KOPT-K1 (cell line): ENCODE results near the gene RPS5.
"Not testable (repeated sequence)": the region's sequence is repeated elsewhere in the genome, so short reads cannot be mapped to it uniquely, and the experiment has no call there.

Experiments used
- H3K27ac ChIP-seq: fragments of 200-600 bp; sonication (generic); 2 replicates; pipeline ENCODE4 v1.5.1; 2016; ENCODE audit warnings: antibody characterized with exemption, mild to moderate bottlenecking, low read depth, low read length; ENCODE audit not compliant: poor library complexity, severe bottlenecking
- H3K36me3 ChIP-seq: fragments of 200-600 bp; sonication (generic); 2 replicates; pipeline ENCODE4 v1.5.1; 2017; ENCODE audit warnings: antibody characterized with exemption, mild to moderate bottlenecking, low read length, moderate library complexity; ENCODE audit not compliant: insufficient read depth
- H3K9me3 ChIP-seq: fragments of 200-600 bp; sonication (generic); 2 replicates; pipeline ENCODE4 v1.5.1; 2017; ENCODE audit warnings: antibody characterized with exemption, low read length, mild to moderate bottlenecking; ENCODE audit not compliant: insufficient read depth, poor library complexity, severe bottlenecking

Gene RPS5

GRCh38 chr19:58372311-58373133, 14.5 kb upstream of the RPS5 start:
- no peak overlapping the region for H3K27ac ChIP-seq
- no peaks in the 10 kb centered on the region for H3K36me3 ChIP-seq
- no peaks in the 10 kb centered on the region for H3K9me3 ChIP-seq

GRCh38 chr19:58374200-58374599, 12.9 kb upstream of the RPS5 start:
- H3K27ac ChIP-seq, result no peak overlapping the region
- H3K9me3 ChIP-seq, result no peaks in the 10 kb centered on the region
- no peaks in the 10 kb centered on the region for H3K36me3 ChIP-seq

GRCh38 chr19:58376724-58377123, 10.3 kb upstream of the RPS5 start:
- H3K27ac ChIP-seq, result not testable (repeated sequence)

GRCh38 chr19:58379246-58379645, 7.8 kb upstream of the RPS5 start:
- no peaks in the 10 kb centered on the region for H3K36me3 ChIP-seq
- no peaks in the 10 kb centered on the region for H3K9me3 ChIP-seq
- peak overlapping the region; percentile 78 for H3K27ac ChIP-seq

More at GRCh38 chr19:58376724-58377123, 10.3 kb upstream of the RPS5 start:
- H3K9me3 ChIP-seq, H3K36me3 ChIP-seq: not testable (repeated sequence)

GRCh38 chr19:58380037-58380661, 6.9 kb upstream of the RPS5 start:
- no peaks in the 10 kb centered on the region for H3K9me3 ChIP-seq
- H3K36me3 ChIP-seq, result no peaks in the 10 kb centered on the region
- H3K27ac ChIP-seq, result peak overlapping the region; percentile 78

GRCh38 chr19:58380662-58381459, 6.2 kb upstream of the RPS5 start, which contains the start of gene ZNF837:
Gene ZNF837 (minus strand): TSS chr19:58381030. CDS start chr19:58369332, 11,698 bp downstream.
- Histone ChIP-seq H3K27ac (peak within 1 kb of the TSS; percentile 78), H3K36me3 (no peaks in the 10 kb centered on the region), H3K9me3 (no peaks in the 10 kb centered on the region)

GRCh38 chr19:58381460-58382212, 5.4 kb upstream of the RPS5 start:
- Histone ChIP-seq H3K36me3 (no peaks in the 10 kb centered on the region), H3K9me3 (no peaks in the 10 kb centered on the region), H3K27ac (peak overlapping the region; percentile 78)

GRCh38 chr19:58382997-58383603, 4.0 kb upstream of the RPS5 start:
- Histone ChIP-seq H3K36me3 (peaks cover 3% of the 10 kb centered on the region), H3K27ac (no peak overlapping the region), H3K9me3 (no peaks in the 10 kb centered on the region)

GRCh38 chr19:58385313-58385890, 1.7 kb upstream of the RPS5 start:
- peaks cover 23% of the 10 kb centered on the region for H3K36me3 ChIP-seq
- H3K27ac ChIP-seq, result peak overlapping the region; percentile 94

GRCh38 chr19:58385891-58386575, 1.0 kb upstream of the RPS5 start:
- H3K9me3 ChIP-seq, result no peaks in the 10 kb centered on the region
- peak overlapping the region; percentile 94 for H3K27ac ChIP-seq
- peaks cover 29% of the 10 kb centered on the region for H3K36me3 ChIP-seq

More at GRCh38 chr19:58385313-58385890, 1.7 kb upstream of the RPS5 start:
- no peaks in the 10 kb centered on the region for H3K9me3 ChIP-seq

- H3K27ac ChIP-seq, result peak overlapping the region; percentile 94
- H3K9me3 ChIP-seq, result no peaks in the 10 kb centered on the region
- peaks cover 45% of the 10 kb centered on the region for H3K36me3 ChIP-seq
Measured at GRCh38 chr19:58387338-58388174, 487 bp downstream of the RPS5 start.

- Histone ChIP-seq H3K9me3 (no peaks in the 10 kb centered on the region), H3K27ac (peak overlapping the region; percentile 94), H3K36me3 (peaks cover 51% of the 10 kb centered on the region)
Measured at GRCh38 chr19:58388175-58388526, 1.1 kb downstream of the RPS5 start.
